GM12878 (cell line): ENCODE results near the gene ICE2.

Source experiments
- BACH1 ChIP-seq: fragments of 450-650 bp; IDR thresholded peaks from 2 replicates; pipeline ENCODE4 v1.6.1; 2017; ENCODE audit warnings: mild to moderate bottlenecking, borderline replicate concordance
- BCL3 ChIP-seq: IDR thresholded peaks from 2 replicates; pipeline ENCODE4 v1.6.1; 2011; ENCODE audit warnings: borderline replicate concordance, low read depth, mild to moderate bottlenecking, moderate library complexity, low read length; ENCODE audit not compliant: insufficient read depth, poor library complexity, severe bottlenecking
- CTCF ChIP-seq, 3 experiments: IDR thresholded peaks in 2 of 3; conservative IDR thresholded peaks in 1 of 3; 2 replicates each; pipeline ENCODE4 v1.5.1; 2011; ENCODE audit warnings: low read depth in 3 of 3, low read length in 3 of 3, mild to moderate bottlenecking in 3 of 3, control low read depth in 2 of 3, moderate library complexity in 2 of 3, inconsistent platforms in 1 of 3, mixed read lengths in 1 of 3; ENCODE audit not compliant: control insufficient read depth in 2 of 3, insufficient read depth in 1 of 3; ENCODE audit errors: extremely low read depth in 1 of 3
- EGR1 ChIP-seq, 2 experiments: IDR thresholded peaks; 1 replicate in 1 of 2; 2 replicates in 1 of 2; pipeline ENCODE4 v1.6.1; 2011 to 2012; ENCODE audit warnings: low read depth in 2 of 2, low read length in 2 of 2, borderline replicate concordance in 1 of 2, mild to moderate bottlenecking in 1 of 2, moderate library complexity in 1 of 2
- MLLT1 ChIP-seq: fragments of 450-650 bp; IDR thresholded peaks from 2 replicates; pipeline ENCODE4 v1.6.1; 2016; ENCODE audit warnings: mild to moderate bottlenecking
- POLR2A ChIP-seq: IDR thresholded peaks from 2 replicates; pipeline ENCODE4 v1.6.1; 2011; ENCODE audit warnings: low read depth, mild to moderate bottlenecking, low read length
- POLR2AphosphoS2 ChIP-seq: IDR thresholded peaks from 2 replicates; pipeline ENCODE4 v1.6.1; 2011; ENCODE audit warnings: low read depth, mild to moderate bottlenecking, low read length, improper control_type of control experiment, moderate library complexity
- RAD51 ChIP-seq: fragments of 450-650 bp; IDR thresholded peaks from 2 replicates; pipeline ENCODE4 v1.6.1; 2016; ENCODE audit warnings: moderate library complexity, mild to moderate bottlenecking, inconsistent platforms
- REST ChIP-seq: IDR thresholded peaks from 2 replicates; pipeline ENCODE4 v1.6.1; 2012; ENCODE audit warnings: mild to moderate bottlenecking, low read depth, low read length
- SIN3A ChIP-seq: IDR thresholded peaks from 2 replicates; pipeline ENCODE4 v1.6.1; 2012; ENCODE audit warnings: low read depth, low read length, improper control_type of control experiment
- SMC3 ChIP-seq: IDR thresholded peaks from 2 replicates; pipeline ENCODE4 v1.6.1; 2011; ENCODE audit warnings: low read length, improper control_type of control experiment, borderline replicate concordance
- TARDBP ChIP-seq: IDR thresholded peaks from 2 replicates; pipeline ENCODE4 v1.6.1; 2016; ENCODE audit warnings: borderline replicate concordance
- YY1 ChIP-seq: IDR thresholded peaks from 2 replicates; pipeline ENCODE4 v1.6.1; 2011; ENCODE audit warnings: low read depth, mild to moderate bottlenecking, low read length
- ZBTB33 ChIP-seq: fragments of 450-650 bp; IDR thresholded peaks from 2 replicates; pipeline ENCODE4 v1.6.1; 2017; ENCODE audit warnings: mild to moderate bottlenecking

- TF ChIP-seq POLR2A = no peak
- TF ChIP-seq SMC3 = no peak
- no peak for TF ChIP-seq CTCF (IDR thresholded peaks at IDR 0.05 in 2 of 3, conservative IDR thresholded peaks at IDR 0.05 in 1 of 3; ENCODE audit: control insufficient read depth in 2 of 3, extremely low read depth in 1 of 3, insufficient read depth in 1 of 3, low read depth in 3 of 3, low read length in 3 of 3)
- TF ChIP-seq RAD51 = no peak
- TF ChIP-seq EGR1 (IDR thresholded peaks at IDR 0.05; ENCODE audit: borderline replicate concordance in 1 of 2, low read depth in 2 of 2, low read length in 2 of 2) = no peak
- TF ChIP-seq BCL3 = no peak
- no peak for TF ChIP-seq POLR2AphosphoS2
- no peak for TF ChIP-seq TARDBP
- no peak for TF ChIP-seq REST
- TF ChIP-seq ZBTB33 = no peak
- TF ChIP-seq SIN3A = no peak
- TF ChIP-seq YY1 = no peak
- no peak for TF ChIP-seq BACH1
- no peak for TF ChIP-seq MLLT1
Measured at GRCh38 chr15:60418096-60418495, 60.8 kb downstream of the ICE2 start.
